Activated T-helper 1 cell treated with Interleukin-2 at 50 U/mL for 16 hours (primary cell): ENCODE results near the gene SNX9.

ENCODE experiments used
- DNase-seq: peaks from one replicate; pipeline ENCODE4 v3.0.0-alpha.2; 2020; ENCODE audit warnings: low read depth

SNX9 gene

DNA sequence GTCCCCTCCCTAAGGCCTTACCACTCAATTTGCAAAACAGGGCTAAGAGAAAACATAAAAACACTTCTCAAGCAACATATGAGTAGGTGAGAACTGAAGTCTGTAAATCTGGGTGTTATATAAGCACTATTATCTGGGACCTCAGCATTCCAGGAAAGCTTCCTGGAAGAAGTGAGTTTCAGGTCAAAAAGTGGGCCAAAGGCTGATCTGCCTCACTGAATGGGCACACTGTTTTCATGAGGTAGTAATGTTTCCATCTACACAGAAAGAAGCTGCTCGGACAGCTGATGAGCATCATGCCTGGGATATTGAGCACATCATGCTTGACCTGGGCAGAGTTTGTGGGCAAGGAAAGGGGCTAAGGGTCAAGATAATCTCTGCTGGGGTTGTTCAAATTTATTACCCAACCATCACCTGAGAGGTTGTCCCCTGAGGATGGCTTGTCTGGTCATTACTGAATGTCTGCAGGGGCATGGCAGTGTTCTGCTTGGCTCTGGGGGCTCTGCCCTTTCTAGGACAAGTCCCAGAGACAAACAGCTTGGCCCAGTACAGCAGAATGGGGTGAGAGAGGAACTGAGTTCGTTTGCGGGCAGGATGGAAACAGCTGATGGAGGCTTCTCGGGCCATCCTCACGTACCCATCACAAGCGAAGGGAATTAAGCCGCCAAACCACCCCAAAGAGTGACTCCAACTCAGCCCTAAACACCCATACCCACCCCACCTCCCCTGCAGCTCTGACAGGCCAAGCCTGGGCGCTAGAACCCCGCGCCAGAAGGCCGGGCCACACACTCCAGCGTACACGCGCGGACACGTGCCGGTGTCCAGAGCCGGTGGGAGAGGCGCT, 157.5 kb downstream of the SNX9 start:
- no peak for DNase-seq

DNA sequence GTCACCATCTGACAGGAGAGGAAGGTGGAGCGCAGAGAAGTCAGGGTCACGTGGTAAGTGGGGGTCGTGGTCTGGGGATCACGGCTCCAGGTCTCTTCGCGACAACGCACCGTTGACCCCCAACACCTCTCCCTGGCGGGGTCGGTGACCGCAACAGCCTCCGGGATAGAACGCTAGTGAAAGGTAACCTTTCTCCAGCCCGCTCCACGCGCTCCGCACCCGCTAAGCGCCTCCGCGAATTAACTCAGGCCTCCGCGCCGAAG, 158.0 kb downstream of the SNX9 start:
- no peak for DNase-seq

DNA sequence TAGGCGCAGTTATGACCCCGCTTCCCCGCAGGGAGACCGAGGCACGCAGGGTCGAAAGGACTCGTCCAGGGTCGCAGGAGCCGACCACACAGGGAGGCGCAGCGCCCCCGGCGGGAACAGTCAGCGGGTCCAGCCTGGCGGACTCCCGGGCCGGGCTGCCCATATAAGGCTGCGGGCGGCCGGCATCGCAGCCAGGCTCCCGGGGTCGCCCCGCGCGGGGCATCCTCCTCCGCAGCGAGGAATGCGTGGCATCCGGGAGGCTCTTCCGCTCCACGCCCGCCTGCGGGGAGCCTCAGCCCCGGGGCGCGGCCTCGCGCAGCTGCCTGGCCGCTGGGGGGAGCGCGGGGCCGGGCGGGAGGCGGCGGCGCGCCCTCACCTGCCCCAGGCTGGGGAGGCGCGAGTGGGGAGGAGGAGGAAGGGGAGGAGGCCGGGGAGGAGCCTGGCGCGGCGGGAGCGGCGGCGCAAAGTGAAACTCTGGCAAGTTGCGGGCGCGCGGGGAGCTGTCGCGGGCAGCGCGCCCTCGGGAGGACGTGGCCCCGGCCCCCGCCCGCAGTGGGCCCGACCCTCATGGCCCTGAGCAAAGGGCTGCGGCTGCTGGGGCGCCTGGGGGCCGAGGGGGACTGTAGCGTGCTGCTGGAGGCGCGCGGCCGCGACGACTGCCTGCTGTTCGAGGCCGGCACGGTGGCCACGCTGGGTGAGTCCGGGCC, 158.5 kb downstream of the SNX9 start, which contains the start of gene SYNJ2:
Gene SYNJ2 (plus strand): TSS at position 469 of the 707 bp plus-strand sequence. CDS start 99 bp downstream, at position 568.
- peak; percentile 78 for DNase-seq

DNA sequence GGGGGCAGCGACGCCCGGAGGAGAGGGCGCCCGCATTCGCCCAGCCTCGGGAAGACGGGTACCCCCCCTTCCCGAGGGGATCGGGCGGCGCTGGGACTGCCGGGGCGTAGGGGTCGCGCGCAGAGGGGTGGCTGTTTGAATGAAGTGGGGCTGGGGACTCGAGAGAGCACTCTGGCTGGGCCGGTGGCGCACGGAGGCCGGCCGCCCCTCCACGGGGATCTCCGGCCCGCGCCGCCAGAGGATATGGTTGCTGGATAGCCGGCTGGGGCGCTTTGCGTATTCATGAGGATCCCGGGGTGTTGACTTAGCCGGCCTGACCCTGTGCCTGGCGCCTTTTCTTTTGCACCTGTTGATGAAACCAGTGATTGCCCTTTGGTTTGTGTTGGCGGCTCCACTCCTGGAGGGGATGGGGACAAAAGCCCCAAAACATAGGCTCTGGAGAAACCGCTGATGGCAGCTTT, 159.1 kb downstream of the SNX9 start:
- peak; percentile 13 for DNase-seq

DNA sequence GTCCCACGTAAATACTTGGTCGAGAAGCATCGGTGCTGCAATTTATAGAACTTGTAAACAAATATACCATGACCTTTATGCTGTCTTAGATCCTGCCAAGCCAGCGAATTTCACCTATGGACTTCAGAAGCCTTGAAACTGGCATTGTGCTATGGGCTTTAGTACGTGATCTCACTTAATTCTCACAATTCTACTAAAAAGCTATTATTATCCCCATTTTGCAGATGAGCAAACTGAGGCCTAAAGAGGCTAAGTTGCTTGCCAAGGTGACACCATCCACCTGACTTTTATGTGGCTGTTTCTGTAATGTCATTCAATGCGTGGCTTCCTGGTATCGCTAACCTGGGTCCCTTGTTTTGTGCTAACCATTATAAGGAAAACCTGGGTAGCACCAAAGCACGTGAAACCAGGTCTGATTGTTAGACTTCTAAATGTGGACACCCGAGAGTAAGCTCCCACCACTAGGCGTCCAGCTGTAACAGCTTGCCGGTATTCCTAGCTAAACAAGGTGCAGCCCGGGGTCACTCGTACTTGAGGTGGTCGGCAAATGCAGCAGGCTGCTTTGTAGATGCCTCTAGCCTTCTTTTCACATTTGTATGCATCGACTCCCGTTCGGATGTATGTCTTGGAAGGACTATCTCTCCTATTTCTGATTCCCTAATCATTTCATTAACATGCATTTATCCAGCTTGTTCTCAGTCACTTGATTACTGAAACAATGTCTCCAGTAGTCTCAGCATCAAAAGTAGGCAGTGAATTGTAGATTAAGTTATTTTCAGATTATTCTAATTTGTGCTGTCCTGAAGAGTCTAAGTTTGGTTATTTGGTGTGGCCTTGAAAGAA, 159.7 kb downstream of the SNX9 start:
- no peak for DNase-seq

DNA sequence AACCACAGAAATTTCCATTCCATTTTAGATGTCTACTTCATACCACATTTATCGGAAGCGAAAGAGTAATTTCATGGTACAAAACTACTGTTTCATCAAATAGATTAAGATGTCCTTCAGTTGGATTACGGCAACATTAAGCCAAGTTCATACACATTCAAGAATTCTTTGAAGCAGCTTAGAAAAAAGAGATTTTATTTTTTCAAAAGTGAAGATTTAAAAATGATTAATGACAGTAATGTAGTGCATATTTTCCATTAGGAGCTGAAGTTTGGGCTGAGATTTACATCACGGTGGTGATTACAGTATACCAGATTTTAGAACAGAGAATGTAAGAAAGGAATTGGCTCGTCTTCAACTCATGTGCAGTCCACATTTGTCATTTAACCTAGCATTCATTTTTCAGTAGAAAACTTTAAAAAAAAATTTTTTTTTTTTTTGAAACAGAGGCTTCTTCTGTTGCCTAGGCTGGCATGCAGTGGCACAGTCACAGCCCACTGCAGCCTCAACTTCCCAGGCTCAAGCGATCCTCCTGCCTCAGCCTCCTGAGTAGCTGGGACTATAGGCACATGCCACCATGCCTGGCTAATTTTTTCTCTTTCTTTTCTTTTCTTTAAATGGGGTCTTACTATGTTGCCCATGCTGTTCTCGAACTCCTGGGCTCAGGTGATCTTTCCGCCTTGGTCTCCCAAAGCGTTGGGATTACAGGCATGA, 160.5 kb downstream of the SNX9 start:
- DNase-seq, result no peak

DNA sequence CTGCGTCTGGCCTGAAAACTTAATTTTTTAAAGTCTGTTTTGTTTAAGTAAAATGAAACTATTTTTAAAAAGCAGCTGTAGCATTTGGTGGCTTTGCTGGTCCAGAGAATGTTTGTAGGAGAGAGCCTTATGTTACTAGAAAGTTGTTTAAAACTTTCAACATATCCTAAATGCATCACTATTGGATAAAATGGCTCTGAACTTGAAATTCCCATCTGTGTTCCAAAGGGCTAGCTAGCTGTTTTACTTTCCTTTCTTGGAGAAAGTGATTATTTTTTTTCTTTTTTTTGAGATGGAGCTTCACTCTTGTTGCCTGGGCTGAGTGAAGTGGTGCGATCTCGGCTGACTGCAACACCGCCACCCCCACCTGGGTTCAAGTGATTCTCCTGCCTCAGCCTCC, 161.1 kb downstream of the SNX9 start:
- DNase-seq, result no peak

DNA sequence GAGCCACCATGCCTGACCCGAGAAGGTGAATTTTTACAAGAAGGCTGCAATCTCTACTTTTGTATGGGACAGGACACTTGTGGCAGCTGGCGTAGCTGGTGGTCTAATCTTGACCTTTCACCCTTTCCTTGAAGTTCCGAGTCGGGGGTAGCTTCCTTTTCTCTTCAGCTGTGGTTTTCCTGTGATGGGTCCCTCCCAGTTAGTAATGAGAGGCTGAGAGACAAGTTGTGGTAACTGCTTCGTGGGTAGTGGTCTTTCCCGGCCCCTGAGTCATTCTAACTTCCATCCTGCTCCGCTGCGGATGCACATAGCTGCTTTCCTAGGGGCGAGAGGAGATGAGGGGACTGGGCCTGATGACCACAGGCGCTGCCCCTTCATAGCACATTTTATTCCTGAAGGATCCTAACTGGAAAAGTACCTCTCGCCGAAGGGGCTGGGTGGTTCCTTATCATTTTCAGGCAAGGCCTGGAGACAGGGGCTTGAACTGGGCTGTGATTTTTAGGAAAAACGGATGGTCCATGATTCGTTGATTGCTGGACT, 161.7 kb downstream of the SNX9 start:
- DNase-seq, result no peak

DNA sequence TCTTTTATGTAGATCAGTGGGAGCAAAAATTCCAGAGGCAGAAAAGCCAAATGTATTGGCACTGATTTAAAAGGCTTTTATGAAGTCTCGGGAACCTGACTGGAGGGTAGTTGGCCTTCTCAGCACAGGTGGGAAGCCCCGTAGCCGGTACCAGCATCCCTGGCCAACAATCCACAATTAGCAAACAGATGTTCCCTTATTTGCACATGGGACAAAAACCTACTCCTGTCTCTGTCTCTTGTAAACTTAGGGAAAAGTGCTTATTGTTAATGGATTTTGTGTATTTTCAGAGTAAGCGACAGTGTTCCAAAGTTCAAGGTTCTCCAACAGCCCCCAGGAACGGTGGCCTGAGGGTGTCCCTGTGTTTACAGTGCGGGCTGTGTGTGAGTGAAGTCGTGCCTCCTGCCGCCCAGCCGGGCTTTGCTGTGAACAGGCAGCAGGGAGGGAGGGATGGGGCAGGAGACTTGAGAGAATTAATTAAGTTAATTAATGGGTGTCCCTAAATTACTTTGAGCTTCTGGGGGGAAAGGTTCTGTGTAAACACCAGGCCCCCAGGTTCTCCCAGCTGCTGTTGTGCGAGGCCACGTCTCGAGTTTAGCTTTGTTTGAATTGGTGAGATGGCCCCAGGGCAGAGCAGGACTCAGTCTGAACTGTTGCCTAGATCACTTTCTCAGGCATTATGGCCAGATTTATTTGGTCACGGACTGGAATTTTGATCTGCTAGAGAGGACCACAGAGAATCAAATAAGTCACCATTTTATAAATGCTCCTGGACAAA, 162.5 kb downstream of the SNX9 start:
- DNase-seq, result no peak

DNA sequence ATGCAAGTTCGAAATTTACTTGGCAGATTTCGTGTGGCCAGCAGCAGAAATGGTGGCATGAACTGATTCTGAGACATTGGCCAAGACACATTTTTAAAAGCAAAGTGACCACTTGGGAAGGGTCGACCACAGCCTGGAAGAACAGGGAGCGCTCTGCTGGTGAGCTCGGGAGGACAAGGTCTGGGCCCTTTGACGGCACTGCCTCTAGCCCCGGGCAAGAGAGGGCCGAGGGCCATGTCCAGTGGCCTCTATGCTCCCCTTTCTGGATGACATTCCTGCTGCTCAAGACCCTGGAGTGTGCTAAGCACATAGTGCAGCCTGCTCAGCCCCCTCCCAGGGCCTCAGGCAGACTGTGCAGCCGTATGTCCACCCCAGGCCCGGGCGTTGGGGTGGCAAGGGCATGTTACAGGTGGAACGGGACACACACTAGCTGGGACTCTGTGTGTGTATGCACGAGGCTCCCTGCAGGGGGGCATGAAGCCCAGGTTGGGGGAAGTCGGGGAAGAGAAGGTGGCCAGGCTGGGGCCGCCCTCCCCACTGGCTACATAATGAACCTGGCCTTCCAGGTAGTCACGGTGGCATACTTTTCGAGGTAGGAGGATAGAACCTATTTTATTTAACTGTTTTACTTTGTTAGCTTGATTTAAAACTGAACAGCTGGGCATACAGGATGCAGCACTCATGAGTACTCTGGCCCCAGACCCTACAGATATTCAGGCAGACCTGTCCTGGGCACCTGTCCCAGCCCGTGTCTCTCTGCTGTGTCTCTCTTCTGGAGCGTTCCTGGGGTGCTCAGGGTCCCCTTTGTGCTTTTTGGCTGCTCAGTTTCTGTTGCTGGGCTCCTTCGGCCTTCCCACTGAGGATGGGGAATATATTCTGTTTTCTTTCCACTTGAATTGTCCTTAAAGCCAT, 165.0 kb downstream of the SNX9 start:
- DNase-seq, result no peak

DNA sequence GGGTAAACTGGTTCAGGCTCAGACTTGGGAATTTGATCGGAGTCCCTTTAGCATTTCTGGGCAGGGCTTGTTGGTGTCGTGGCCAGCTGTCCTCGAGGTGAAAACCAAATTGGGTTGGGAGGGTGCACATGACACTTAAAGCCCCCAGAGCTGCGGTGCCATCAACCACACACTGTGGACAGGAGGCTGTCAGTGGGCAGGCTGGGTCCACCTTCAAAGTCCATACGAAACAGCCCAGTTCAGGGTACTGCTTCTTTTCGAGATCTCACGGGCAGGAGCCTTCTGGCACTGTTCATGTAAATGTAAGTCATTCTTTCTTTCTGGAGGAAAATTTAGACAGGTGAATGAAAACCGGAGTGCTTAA, 165.6 kb downstream of the SNX9 start:
- DNase-seq, result no peak

DNA sequence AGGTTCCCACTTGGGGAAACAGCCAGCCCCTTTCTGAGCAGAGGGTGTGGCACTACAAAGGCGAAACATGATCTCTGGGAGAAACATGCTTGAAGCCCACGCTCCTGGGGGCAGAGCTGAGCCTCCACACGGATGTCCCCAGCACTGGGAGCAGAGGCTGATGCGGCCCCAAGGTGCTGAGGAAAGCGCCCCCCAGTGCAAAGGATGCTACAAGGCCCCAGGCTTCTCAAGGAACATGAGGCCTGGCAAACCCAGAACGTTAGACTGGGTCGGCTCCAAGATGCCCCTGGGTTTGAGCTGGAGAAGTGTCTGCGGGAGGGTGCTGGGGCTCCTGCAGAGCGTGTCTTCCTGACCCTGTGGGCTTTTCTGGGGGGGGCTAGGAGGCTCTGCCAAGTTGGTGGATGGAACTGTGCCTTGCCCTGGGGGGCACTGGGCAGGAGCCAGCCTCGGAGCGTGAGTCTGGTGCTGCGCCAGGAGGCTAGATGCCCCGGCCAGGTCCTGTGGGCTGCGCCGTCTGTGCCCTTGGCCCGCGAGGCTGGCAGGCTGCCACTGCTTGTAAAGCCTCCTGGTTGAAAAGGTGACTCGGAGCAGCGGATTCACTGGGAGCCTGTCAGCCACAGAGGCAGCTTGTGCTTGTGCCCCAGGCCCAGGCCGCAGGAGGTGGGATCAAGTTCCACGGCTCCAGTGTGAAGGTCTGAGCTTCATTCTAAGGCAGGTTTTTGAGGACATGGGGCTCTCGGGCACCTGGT, 166.7 kb downstream of the SNX9 start:
- no peak for DNase-seq

DNA sequence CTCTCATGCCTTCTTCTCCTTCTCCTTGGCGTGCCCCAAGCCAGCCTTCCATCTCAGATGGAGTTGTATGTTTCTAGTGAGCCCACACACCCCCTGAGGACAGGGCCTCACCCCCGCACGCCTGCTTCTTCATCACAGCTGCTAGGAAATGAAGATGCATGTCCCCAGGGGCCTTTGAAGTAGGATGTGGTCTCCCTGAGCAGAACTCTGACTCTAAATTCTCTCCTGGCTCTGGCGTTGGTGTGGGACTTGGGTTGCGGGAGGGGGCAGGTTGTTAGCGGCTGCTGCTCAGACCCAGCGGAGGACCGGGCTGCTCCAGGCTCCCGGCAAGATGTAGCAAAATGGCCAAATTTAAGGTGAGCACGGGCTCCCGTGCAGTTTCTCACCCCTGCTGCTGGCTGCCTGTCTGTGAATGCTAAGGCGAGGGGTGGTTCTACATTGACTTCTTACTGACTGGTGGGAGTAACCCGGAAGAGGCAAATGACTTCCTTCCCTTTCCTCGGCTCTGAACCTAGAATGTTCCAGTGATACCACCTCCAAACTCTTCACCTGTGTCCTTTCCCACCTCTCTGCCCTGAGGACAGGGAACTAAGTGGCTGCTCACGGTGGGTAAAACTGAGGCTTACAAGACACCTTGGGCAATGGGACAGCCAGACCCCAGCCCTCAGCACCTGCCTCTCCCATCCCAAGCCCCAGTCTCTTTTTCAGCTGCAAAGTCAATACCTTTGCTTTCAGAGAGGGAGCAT, 167.4 kb downstream of the SNX9 start:
- DNase-seq, result no peak

DNA sequence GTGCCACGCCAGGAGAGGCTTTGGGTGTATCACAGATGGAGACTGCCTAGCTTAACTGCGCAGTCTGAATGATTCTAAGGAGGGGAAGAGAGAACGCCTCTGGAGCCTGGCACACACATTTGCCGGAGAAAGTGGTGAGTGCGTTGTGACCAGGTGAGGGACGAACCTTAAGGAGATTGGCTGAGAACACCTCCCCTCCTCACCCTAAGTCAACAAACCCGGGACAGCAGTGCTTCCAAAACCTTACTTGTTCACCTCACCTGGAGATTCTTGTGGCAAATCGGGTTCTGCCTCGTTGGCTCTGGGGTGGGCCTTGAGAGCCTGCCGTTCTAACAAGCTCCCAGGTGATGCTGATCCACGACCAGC, 168.0 kb downstream of the SNX9 start:
- DNase-seq, result no peak

DNA sequence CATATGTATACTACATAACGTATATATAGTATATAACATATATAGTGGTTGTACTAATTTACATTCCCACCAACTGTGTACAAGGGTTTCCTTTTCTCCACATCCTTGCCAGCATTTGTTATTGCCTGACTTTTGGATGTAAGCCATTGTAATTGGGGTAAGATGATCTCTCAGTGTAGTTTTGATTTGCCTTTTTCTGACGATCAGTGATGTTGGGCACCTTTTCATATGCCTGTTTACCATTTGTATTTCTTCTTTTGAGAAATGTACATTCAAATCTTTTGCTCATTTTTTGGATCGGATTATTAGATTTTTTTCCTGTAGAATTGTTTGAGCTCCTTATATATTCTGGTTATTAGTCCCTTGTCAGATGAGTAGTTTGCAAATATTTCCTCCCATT, 170.0 kb downstream of the SNX9 start:
- DNase-seq, result no peak

DNA sequence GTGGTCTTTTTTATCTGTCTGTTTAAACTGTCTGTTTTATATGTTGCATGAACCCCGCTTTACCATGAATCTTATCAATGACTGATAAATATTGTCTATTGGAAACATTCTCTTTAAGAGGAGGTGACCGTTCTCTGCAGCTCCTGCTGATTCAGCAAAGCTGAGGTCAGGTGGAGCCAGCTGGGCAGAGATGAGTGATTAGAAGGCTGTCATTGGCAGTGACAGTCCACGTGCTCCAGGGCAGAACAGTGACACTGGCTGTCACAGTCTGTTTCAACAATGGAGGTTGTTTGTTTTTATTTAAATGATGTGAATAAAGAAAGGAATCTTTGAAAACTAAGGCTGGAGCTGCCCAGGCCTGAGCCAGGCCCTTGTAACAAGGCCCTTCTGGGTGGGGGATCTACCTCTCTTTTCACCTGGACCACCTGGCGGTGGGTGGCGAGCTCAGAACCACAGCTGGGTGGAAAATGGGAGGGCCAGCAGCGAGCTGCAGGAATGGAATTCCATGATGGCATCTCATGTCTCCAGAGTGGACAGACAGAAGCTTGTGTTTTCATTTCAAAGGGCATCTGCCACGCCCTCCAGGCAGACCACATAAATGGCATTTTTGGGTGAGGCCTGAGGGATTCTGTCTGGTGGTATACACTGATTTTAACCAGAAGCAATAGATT, 171.2 kb downstream of the SNX9 start:
- DNase-seq, result no peak
